ENCODE measurements around the gene TRIO. TPM values are rescaled to one million over a fixed set of nuclear protein-coding genes. Genes with fewer than 3 reads are reported as not detected.

TRIO gene
- total RNA-seq, 1 experiment from 2014 or later, result 99.8 TPM

DNA sequence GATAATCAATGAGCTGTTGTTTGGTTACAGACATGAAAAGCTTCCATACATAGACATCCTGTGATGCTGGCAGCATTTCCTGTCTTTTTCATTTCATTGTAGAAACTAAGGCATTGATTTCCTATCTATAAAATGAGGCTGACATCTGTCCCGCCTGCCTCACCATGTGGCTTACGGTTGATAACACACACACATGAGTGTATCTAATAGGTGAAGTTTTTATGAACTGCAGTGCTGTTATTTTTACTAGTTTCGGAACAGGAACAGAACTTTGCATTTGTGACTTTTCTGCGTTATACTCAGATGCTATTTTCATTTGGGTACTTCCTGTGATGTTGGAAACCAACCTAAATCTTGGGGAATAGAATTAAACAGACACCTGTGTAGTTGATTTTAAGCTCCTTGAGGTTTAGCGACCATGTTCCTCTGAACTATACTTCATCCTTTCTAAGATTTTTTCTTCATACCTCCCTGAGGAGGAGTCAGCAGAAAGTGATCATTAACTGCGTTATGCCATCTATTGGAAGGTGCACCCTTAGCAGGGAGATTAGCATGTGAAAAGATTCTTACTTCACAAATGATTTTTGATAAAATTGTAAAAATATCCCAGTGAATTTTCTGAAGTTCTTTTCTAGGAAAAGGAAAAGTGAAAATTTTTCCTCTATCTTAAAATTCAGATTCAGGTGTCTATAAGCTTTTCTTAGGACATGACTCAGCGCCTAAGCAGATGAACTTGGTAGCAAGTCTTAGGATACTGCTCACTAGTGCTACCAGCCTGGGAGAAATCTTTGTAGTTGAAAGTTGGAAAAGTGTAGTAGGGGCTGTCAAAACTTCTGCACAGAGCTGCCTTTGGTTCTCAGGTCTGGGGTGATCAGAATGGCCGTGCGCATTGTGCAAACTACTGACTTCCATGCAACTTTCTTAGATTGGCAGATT lies 134.5 kb downstream of the TRIO start:
- Histone ChIP-seq H3K4me3 (ENCODE audit: low read depth, low read length, poor library complexity, severe bottlenecking) (no peak overlapping the region), H3K27ac (ENCODE audit: low read depth, low read length, poor library complexity, severe bottlenecking) (no peak overlapping the region), H3K36me3 (ENCODE audit: insufficient read depth, low read length, poor library complexity, severe bottlenecking) (no peaks in the 10 kb centered on the region), H3K27me3 (replicated peaks; ENCODE audit: insufficient read depth, low read depth, low read length, poor library complexity) (no peaks in the 10 kb centered on the region), H3K9me3 (ENCODE audit: low read depth, low read length, poor library complexity, severe bottlenecking) (no peaks in the 10 kb centered on the region), H3K4me1 (ENCODE audit: insufficient read depth, low read length, poor library complexity, severe bottlenecking) (peaks cover 16% of the 10 kb centered on the region)
- intact Hi-C loops (cut with micrococcal nuclease; ENCODE audit: unreplicated experiment), result loop anchor here (10.0 kb wide), 1 partner anchor 367 kb away; no protein-coding TSS in a partner anchor
- BruUV-seq (replicated peaks), result no TSS peak
- CTCF ChIA-PET, result no interaction called here
- no peak for TF ChIP-seq EZH2 (IDR thresholded peaks at IDR 0.05; ENCODE audit: borderline replicate concordance, low read depth, low read length, poor library complexity, severe bottlenecking)
- TF ChIP-seq, protein P1, sequence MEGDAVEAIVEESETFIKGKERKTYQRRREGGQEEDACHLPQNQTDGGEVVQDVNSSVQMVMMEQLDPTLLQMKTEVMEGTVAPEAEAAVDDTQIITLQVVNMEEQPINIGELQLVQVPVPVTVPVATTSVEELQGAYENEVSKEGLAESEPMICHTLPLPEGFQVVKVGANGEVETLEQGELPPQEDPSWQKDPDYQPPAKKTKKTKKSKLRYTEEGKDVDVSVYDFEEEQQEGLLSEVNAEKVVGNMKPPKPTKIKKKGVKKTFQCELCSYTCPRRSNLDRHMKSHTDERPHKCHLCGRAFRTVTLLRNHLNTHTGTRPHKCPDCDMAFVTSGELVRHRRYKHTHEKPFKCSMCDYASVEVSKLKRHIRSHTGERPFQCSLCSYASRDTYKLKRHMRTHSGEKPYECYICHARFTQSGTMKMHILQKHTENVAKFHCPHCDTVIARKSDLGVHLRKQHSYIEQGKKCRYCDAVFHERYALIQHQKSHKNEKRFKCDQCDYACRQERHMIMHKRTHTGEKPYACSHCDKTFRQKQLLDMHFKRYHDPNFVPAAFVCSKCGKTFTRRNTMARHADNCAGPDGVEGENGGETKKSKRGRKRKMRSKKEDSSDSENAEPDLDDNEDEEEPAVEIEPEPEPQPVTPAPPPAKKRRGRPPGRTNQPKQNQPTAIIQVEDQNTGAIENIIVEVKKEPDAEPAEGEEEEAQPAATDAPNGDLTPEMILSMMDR (conservative IDR thresholded peaks at IDR 0.05; ENCODE audit: low read depth, low read length), result no peak; the same call in 1 of the 2 replicates
- DNase-seq (ENCODE audit: low spot score), result no peak
- POLR2A ChIA-PET (ENCODE audit: low non-redundant PET), result no interaction called here

DNA sequence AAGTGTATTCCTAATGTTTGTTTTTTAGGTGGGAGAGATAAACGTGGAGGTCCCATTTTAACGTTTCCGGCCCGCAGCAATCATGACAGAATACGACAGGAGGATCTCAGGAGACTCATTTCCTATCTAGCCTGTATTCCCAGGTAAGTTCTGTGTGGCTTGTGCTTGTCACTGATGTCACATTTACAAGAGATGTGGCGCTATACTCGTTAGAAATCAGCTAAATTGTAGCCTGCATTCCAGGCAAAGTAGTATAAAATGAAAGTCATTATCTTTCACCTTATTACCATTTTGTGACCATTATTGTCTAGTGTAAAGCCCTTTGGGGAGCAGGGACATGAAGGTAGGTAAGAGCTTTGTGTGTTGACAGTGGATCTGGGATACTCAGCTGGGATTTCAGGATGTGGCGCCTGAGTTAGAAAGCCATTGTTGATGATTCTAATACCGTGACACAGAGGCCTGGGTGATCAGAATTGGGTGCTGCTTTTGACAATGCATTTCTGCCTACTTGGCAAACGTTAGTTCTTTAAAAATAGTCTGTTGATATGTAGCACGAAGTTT lies 137.2 kb downstream of the TRIO start:
- Histone ChIP-seq H3K4me3 (ENCODE audit: low read depth, low read length, poor library complexity, severe bottlenecking) (no peak overlapping the region), H3K4me1 (ENCODE audit: insufficient read depth, low read length, poor library complexity, severe bottlenecking) (peaks cover 11% of the 10 kb centered on the region)

DNA sequence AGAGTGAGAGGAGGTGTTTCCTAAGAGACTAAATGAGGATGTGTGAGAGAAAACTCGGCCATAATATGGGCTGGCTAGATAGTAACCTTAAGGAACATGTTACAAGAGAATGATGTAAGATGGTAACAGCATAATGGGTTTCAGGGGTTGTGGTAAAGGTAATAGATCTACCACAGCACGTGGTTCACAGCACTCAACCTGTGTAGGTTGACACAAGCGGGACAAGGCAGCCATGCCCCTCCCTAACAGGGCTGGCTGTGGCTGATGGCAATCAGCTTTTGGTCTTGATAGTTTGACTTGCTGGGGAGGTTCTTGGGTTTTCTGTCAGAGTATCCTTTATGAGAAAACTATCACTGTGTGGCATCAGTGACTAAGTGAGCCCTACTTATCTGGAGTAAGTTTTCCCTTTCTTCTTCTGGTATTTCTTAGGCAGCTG lies 138.6 kb downstream of the TRIO start:
- no peaks in the 10 kb centered on the region for H3K27me3 ChIP-seq (replicated peaks; ENCODE audit: insufficient read depth, low read depth, low read length, poor library complexity)
- intact Hi-C loops (cut with micrococcal nuclease; ENCODE audit: unreplicated experiment), result no loop called here
- no peak for DNase-seq (ENCODE audit: low spot score)
- no peak overlapping the region for H3K27ac ChIP-seq (ENCODE audit: low read depth, low read length, poor library complexity, severe bottlenecking)
- no peaks in the 10 kb centered on the region for H3K36me3 ChIP-seq (ENCODE audit: insufficient read depth, low read length, poor library complexity, severe bottlenecking)
- ChIA-PET POLR2A (ENCODE audit: low non-redundant PET) (no interaction called here), CTCF (no interaction called here)
- peaks cover 11% of the 10 kb centered on the region for H3K4me1 ChIP-seq (ENCODE audit: insufficient read depth, low read length, poor library complexity, severe bottlenecking)
- H3K9me3 ChIP-seq (ENCODE audit: low read depth, low read length, poor library complexity, severe bottlenecking), result no peaks in the 10 kb centered on the region
- H3K4me3 ChIP-seq (ENCODE audit: low read depth, low read length, poor library complexity, severe bottlenecking), result no peak overlapping the region
- TF ChIP-seq, protein P1 (conservative IDR thresholded peaks at IDR 0.05; ENCODE audit: low read depth, low read length), result no peak
- TF ChIP-seq EZH2 (IDR thresholded peaks at IDR 0.05; ENCODE audit: borderline replicate concordance, low read depth, low read length, poor library complexity, severe bottlenecking), result no peak
- no TSS peak for BruUV-seq (replicated peaks)

More for the DNA sequence above, 137.2 kb downstream of the TRIO start:
- no peak for DNase-seq (ENCODE audit: low spot score)
- Histone ChIP-seq H3K9me3 (ENCODE audit: low read depth, low read length, poor library complexity, severe bottlenecking) (no peaks in the 10 kb centered on the region), H3K27ac (ENCODE audit: low read depth, low read length, poor library complexity, severe bottlenecking) (no peak overlapping the region), H3K36me3 (ENCODE audit: insufficient read depth, low read length, poor library complexity, severe bottlenecking) (no peaks in the 10 kb centered on the region), H3K27me3 (replicated peaks; ENCODE audit: insufficient read depth, low read depth, low read length, poor library complexity) (no peaks in the 10 kb centered on the region)
- intact Hi-C loops (cut with micrococcal nuclease; ENCODE audit: unreplicated experiment), result no loop called here
- no TSS peak for BruUV-seq (replicated peaks)
- ChIA-PET CTCF (no interaction called here), POLR2A (ENCODE audit: low non-redundant PET) (no interaction called here)
- no peak for TF ChIP-seq EZH2 (IDR thresholded peaks at IDR 0.05; ENCODE audit: borderline replicate concordance, low read depth, low read length, poor library complexity, severe bottlenecking)
- TF ChIP-seq, protein P1 (conservative IDR thresholded peaks at IDR 0.05; ENCODE audit: low read depth, low read length), result no peak

Measured in A673 (cell line).